HG02763 (cell line): ENCODE results near the gene LRRC51.
"Not testable (repeated sequence)": the region's sequence is repeated elsewhere in the genome, so short reads cannot be mapped to it uniquely, and the experiment has no call there.

Experiments
- ATAC-seq: cut with Tn5 transposase; IDR thresholded peaks from one replicate; pipeline ENCODE4 v1.9.1; 2021; ENCODE audit warnings: mild to moderate bottlenecking, moderate library complexity; ENCODE audit not compliant: unreplicated experiment

LRRC51 gene

GRCh38 chr11:72136684-72137262 is 56.1 kb downstream of the LRRC51 start:
- no peak for ATAC-seq

- no peak for ATAC-seq
Measured at GRCh38 chr11:72138821-72139390, 58.3 kb downstream of the LRRC51 start.

- no peak for ATAC-seq
Measured at GRCh38 chr11:72139500-72139899, 58.9 kb downstream of the LRRC51 start.

GRCh38 chr11:72140661-72141060 is 60.0 kb downstream of the LRRC51 start:
- no peak for ATAC-seq

GRCh38 chr11:72141066-72141465 is 60.4 kb downstream of the LRRC51 start:
- no peak for ATAC-seq

GRCh38 chr11:72142086-72142485 is 61.4 kb downstream of the LRRC51 start:
- not testable (repeated sequence) for ATAC-seq

- ATAC-seq: not testable (repeated sequence)
Measured at GRCh38 chr11:72142543-72142942, 61.9 kb downstream of the LRRC51 start.

- no peak for ATAC-seq
Measured at GRCh38 chr11:72144807-72145565, 64.3 kb downstream of the LRRC51 start.
